Endodermal cell (in vitro differentiated cells): Measurements from ENCODE around the gene PLK5. TPM values are rescaled to one million over a fixed set of nuclear protein-coding genes. Genes with fewer than 3 reads are reported as not detected.
A peak's percentile ranks its signal among the peaks of the same experiment; 100 is the strongest.

Experiments
- DNase-seq: peaks from one replicate; pipeline ENCODE4 v3.0.0-alpha.2; 2017
- H3K27ac ChIP-seq: 2 replicates; pipeline ENCODE4 v1.5.1; 2013; ENCODE audit warnings: mild to moderate bottlenecking, low read depth, low read length, moderate library complexity
- H3K27me3 ChIP-seq: 2 replicates; pipeline ENCODE4 v1.6.1; 2013; ENCODE audit warnings: mild to moderate bottlenecking, low read length, moderate library complexity; ENCODE audit not compliant: insufficient read depth, control insufficient read depth, poor library complexity, severe bottlenecking
- H3K36me3 ChIP-seq: 2 replicates; pipeline ENCODE4 v1.7.0; 2013; ENCODE audit warnings: mild to moderate bottlenecking, low read length, moderate library complexity; ENCODE audit not compliant: control insufficient read depth, insufficient read depth
- H3K4me1 ChIP-seq: one replicate; pipeline ENCODE4 v1.7.0; 2013; ENCODE audit warnings: low read length; ENCODE audit not compliant: control insufficient read depth, insufficient read depth
- H3K4me3 ChIP-seq: 2 replicates; pipeline ENCODE4 v1.5.1; 2013; ENCODE audit warnings: mild to moderate bottlenecking, low read length, moderate library complexity
- H3K9ac ChIP-seq: 2 replicates; pipeline ENCODE4 v1.6.1; 2013; ENCODE audit warnings: mild to moderate bottlenecking, low read length, moderate library complexity; ENCODE audit not compliant: poor library complexity, severe bottlenecking; ENCODE audit errors: extremely low read depth
- H3K9me3 ChIP-seq: 2 replicates; pipeline ENCODE4 v1.6.1; 2013; ENCODE audit warnings: mild to moderate bottlenecking, low read length, moderate library complexity; ENCODE audit not compliant: control insufficient read depth
- H3K27ac Mint-ChIP-seq: 2 replicates; pipeline ENCODE4 v1.8.0; 2020; ENCODE audit warnings: mixed read lengths
- H3K27me3 Mint-ChIP-seq: 2 replicates; pipeline ENCODE4 v1.8.0; 2021; ENCODE audit warnings: mild to moderate bottlenecking, mixed read lengths; ENCODE audit not compliant: insufficient read depth
- H3K36me3 Mint-ChIP-seq: 2 replicates; pipeline ENCODE4 v1.8.0; 2020; ENCODE audit warnings: low read depth, mixed read lengths
- H3K4me1 Mint-ChIP-seq: 2 replicates; pipeline ENCODE4 v1.8.0; 2020; ENCODE audit warnings: mixed read lengths
- H3K4me3 Mint-ChIP-seq: 2 replicates; pipeline ENCODE4 v1.8.0; 2020; ENCODE audit warnings: mild to moderate bottlenecking, moderate library complexity, mixed read lengths
- H3K9me3 Mint-ChIP-seq: 2 replicates; pipeline ENCODE4 v1.8.0; 2020; ENCODE audit warnings: mild to moderate bottlenecking, mixed read lengths
- WGBS, 2 experiments: methylation state at CpG; one replicate each; pipeline versions ENCODE4 v1.1.5 to v1.1.7; 2013; ENCODE audit warnings: missing lambda C conversion rate in 2 of 2, mixed read lengths in 1 of 2; ENCODE audit not compliant: insufficient coverage in 1 of 2, insufficient read length in 1 of 2; 5-methylcytosine and 5-hydroxymethylcytosine counted together
- total RNA-seq, 2 donors: library from RNA; stranded (reverse); fragmentation: NEBNext Ultra II Directional in 1 of 2; extraction: Animal tissue kit (Norgen Biotek cat#: 25700) in 1 of 2; gene quantifications; 2 replicates in 1 of 2; 3 replicates in 1 of 2; pipeline ENCODE4 v1.2.1, GENCODE V29; 2021
- TF ChIP-seq, protein P1 (sequence below): fragments of 200-600 bp; sonication (generic); conservative IDR thresholded peaks from 2 replicates; pipeline ENCODE4 v1.5.0; 2021; ENCODE audit warnings: antibody characterized with exemption, mild to moderate bottlenecking

The PLK5 gene
- total RNA-seq, 2 donors from 2014 or later, result 0.48 TPM; not detected in 1

GRCh38 chr19:1511318-1512317, 12.3 kb upstream of the PLK5 start:
- no peaks in the 10 kb centered on the region for H3K9me3 ChIP-seq
- peaks cover 35% of the 10 kb centered on the region for H3K27me3 ChIP-seq
- Mint-ChIP-seq H3K4me3 (peak overlapping the region; percentile 47), H3K27ac (no peak overlapping the region), H3K9me3 (peaks cover 2% of the 10 kb centered on the region), H3K27me3 (peaks cover 54% of the 10 kb centered on the region), H3K36me3 (no peaks in the 10 kb centered on the region), H3K4me1 (peaks cover 3% of the 10 kb centered on the region)
- no peak for DNase-seq
- peaks cover 7% of the 10 kb centered on the region for H3K4me1 ChIP-seq
- no peak overlapping the region for H3K4me3 ChIP-seq
- H3K9ac ChIP-seq, result no peak overlapping the region
- H3K27ac ChIP-seq, result no peak overlapping the region
- no peaks in the 10 kb centered on the region for H3K36me3 ChIP-seq
- WGBS, 2 experiments, result 75 to 84% methylated on average over 7 to 22 of the region's 22 CpGs
- TF ChIP-seq, protein P1, sequence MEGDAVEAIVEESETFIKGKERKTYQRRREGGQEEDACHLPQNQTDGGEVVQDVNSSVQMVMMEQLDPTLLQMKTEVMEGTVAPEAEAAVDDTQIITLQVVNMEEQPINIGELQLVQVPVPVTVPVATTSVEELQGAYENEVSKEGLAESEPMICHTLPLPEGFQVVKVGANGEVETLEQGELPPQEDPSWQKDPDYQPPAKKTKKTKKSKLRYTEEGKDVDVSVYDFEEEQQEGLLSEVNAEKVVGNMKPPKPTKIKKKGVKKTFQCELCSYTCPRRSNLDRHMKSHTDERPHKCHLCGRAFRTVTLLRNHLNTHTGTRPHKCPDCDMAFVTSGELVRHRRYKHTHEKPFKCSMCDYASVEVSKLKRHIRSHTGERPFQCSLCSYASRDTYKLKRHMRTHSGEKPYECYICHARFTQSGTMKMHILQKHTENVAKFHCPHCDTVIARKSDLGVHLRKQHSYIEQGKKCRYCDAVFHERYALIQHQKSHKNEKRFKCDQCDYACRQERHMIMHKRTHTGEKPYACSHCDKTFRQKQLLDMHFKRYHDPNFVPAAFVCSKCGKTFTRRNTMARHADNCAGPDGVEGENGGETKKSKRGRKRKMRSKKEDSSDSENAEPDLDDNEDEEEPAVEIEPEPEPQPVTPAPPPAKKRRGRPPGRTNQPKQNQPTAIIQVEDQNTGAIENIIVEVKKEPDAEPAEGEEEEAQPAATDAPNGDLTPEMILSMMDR, result no peak

- Mint-ChIP-seq H3K4me3 (peak within 1 kb of the TSS; percentile 47), H3K36me3 (no peaks in the 10 kb centered on the region), H3K27ac (no peak within 1 kb of the TSS), H3K4me1 (peaks cover 3% of the 10 kb centered on the region), H3K9me3 (peaks cover 3% of the 10 kb centered on the region), H3K27me3 (peaks cover 60% of the 10 kb centered on the region)
- Histone ChIP-seq H3K9me3 (no peaks in the 10 kb centered on the region), H3K4me1 (peaks cover 7% of the 10 kb centered on the region), H3K27ac (no peak within 1 kb of the TSS), H3K9ac (no peak within 1 kb of the TSS), H3K36me3 (no peaks in the 10 kb centered on the region), H3K4me3 (peak within 1 kb of the TSS; percentile 75), H3K27me3 (peaks cover 35% of the 10 kb centered on the region)
- 5 to 20% methylated on average over 1 to 77 of the region's 78 CpGs for WGBS, 2 experiments
- DNase-seq, result peak; percentile 78
- TF ChIP-seq, protein P1, result peak; percentile 46
Measured at GRCh38 chr19:1512671-1513498, 11.0 kb upstream of the PLK5 start, which contains the start of gene ADAMTSL5. Gene ADAMTSL5, minus strand, starts transcription at chr19:1513019. Its CDS starts 2,076 bp downstream, at chr19:1510943.
